HEK293 (cell line): Measurements from ENCODE around the gene HIPK2.

Experiments used
- KLF10 ChIP-seq: fragments of 450-650 bp; IDR thresholded peaks from 2 replicates; pipeline ENCODE4 v1.5.1; 2018; ENCODE audit warnings: missing biosample characterization, mild to moderate bottlenecking, missing genetic modification characterization
- SETDB1 ChIP-seq: IDR thresholded peaks from one replicate; pipeline ENCODE4 v1.6.1; 2017; ENCODE audit warnings: mild to moderate bottlenecking, low read length, moderate library complexity, mixed read lengths; ENCODE audit not compliant: insufficient read length
- ZNF114 ChIP-seq: fragments of 450-650 bp; formaldehyde crosslinking; IDR thresholded peaks from 2 replicates; pipeline ENCODE4 v1.5.0; 2017; ENCODE audit warnings: missing biosample characterization, missing genetic modification characterization
- ZNF302 ChIP-seq: fragments of 450-650 bp; formaldehyde crosslinking; IDR thresholded peaks from 2 replicates; pipeline ENCODE4 v1.5.1; 2016; ENCODE audit warnings: missing biosample characterization, missing genetic modification characterization, low read depth
- TF ChIP-seq, protein P1 (sequence below): fragments of 450-650 bp; formaldehyde crosslinking; IDR thresholded peaks from 2 replicates; pipeline ENCODE4 v1.5.1; 2016; ENCODE audit warnings: missing biosample characterization, missing genetic modification characterization
- TF ChIP-seq, protein P2 (sequence below): fragments of 450-650 bp; formaldehyde crosslinking; IDR thresholded peaks from 2 replicates; pipeline ENCODE4 v1.5.1; 2016; ENCODE audit warnings: missing biosample characterization, missing genetic modification characterization

GRCh38 chr7:139641337-139641992 is 136.3 kb downstream of the HIPK2 start:
- TF ChIP-seq ZNF302 (tag by site-specific recombination) (no peak), SETDB1 (no peak), ZNF114 (no peak), KLF10 (tag by site-specific recombination) (no peak)
- TF ChIP-seq, protein P1, sequence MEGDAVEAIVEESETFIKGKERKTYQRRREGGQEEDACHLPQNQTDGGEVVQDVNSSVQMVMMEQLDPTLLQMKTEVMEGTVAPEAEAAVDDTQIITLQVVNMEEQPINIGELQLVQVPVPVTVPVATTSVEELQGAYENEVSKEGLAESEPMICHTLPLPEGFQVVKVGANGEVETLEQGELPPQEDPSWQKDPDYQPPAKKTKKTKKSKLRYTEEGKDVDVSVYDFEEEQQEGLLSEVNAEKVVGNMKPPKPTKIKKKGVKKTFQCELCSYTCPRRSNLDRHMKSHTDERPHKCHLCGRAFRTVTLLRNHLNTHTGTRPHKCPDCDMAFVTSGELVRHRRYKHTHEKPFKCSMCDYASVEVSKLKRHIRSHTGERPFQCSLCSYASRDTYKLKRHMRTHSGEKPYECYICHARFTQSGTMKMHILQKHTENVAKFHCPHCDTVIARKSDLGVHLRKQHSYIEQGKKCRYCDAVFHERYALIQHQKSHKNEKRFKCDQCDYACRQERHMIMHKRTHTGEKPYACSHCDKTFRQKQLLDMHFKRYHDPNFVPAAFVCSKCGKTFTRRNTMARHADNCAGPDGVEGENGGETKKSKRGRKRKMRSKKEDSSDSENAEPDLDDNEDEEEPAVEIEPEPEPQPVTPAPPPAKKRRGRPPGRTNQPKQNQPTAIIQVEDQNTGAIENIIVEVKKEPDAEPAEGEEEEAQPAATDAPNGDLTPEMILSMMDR (tag by site-specific recombination), result no peak
- TF ChIP-seq, protein P2, sequence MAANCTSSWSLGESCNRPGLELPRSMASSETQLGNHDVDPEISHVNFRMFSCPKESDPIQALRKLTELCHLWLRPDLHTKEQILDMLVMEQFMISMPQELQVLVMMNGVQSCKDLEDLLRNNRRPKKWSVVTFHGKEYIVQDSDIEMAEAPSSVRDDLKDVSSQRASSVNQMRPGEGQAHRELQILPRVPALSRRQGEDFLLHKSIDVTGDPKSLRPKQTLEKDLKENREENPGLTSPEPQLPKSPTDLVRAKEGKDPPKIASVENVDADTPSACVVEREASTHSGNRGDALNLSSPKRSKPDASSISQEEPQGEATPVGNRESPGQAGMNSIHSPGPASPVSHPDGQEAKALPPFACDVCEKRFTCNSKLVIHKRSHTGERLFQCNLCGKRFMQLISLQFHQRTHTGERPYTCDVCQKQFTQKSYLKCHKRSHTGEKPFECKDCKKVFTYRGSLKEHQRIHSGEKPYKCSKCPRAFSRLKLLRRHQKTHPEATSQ (tag by site-specific recombination), result no peak
